Measurements from ENCODE around the gene ZSWIM5.

GRCh38 chr1:45026446-45026845 is 180.0 kb downstream of the ZSWIM5 start:
- TF ChIP-seq CTCF (optimal IDR thresholded peaks at IDR 0.05 in 1 of 3, IDR thresholded peaks at IDR 0.05 in 1 of 3, conservative IDR thresholded peaks at IDR 0.05 in 1 of 3; ENCODE audit: extremely low read depth in 1 of 3, insufficient read depth in 2 of 3, low read length in 3 of 3) (no peak), EZH2 (IDR thresholded peaks at IDR 0.05; ENCODE audit: low read length) (no peak)

Data from keratinocyte (primary cell).